Stimulated activated CD8-positive, alpha-beta memory T cell treated with anti-CD3 and anti-CD28 coated beads, Interleukin-2, amount 100 ng/mL, for 1 hour (primary cell): Measurements from ENCODE around the gene POT1.

ENCODE experiments used
- DNase-seq, 2 donors: peaks; one replicate each; pipeline ENCODE4 v3.0.0-alpha.2; 2020; ENCODE audit warnings: low read depth in 2 of 2

The POT1 gene

DNA sequence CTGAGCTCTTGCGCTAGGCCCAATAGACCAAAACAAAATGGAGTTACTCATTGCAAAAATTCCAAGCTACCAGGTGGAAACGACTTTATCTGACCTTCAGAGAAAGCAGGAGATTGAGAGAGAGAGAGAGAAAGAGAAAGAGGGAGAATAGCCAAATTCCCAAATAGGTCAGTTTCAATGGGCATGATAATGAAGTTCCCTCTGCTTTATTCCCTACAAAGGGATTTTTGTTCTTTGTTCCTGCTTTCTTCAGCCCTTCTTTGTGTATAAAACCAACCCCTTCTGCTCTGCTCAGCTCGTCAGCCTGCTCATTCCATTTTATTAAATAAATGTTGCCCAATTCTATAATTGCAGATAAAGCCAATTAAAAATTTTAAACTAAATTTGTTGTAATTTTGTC, 119.0 kb downstream of the POT1 start:
- no peak for DNase-seq

DNA sequence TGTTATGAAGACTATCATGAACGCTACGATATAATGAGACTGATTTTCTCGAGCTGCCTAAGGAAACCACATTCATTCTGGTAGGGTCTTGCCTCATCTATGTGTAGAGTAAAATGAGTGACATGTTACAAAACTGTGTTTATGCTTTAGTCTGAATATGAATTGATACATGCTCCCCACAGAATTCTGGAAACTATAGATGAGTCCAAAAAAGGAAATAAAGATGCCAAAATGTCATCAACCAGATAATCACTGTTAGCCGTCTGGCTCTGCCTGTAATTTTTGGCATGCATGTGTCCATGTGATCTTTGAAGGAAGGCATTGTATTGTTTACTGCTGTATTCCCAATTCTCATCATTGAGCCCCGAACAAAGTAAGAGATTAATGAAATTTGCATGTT, 121.4 kb downstream of the POT1 start:
- DNase-seq, result no peak

GRCh38 chr7:124801330-124801895, 128.2 kb downstream of the POT1 start:
- no peak for DNase-seq

GRCh38 chr7:124800386-124800785, 129.2 kb downstream of the POT1 start:
- no peak for DNase-seq

DNA sequence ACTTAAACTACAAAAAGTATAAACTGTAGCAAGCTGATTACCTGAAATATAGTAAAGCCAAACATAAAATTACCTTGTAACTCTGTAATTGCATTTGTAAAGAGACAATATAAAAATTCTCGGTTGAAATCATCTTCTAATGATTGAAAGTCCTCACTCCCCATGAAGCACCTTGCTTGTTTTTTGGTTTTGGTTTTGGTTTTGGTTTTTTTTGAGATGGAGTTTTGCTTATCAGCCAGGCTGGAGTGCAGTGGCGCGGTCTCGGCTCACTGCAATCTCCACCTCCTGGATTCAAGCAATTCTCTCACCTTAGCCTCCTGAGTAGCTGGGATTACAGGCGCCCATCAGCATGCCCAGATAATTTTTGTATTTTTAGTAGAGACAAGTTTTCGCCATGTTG, 130.2 kb downstream of the POT1 start:
- DNase-seq, result no peak

DNA sequence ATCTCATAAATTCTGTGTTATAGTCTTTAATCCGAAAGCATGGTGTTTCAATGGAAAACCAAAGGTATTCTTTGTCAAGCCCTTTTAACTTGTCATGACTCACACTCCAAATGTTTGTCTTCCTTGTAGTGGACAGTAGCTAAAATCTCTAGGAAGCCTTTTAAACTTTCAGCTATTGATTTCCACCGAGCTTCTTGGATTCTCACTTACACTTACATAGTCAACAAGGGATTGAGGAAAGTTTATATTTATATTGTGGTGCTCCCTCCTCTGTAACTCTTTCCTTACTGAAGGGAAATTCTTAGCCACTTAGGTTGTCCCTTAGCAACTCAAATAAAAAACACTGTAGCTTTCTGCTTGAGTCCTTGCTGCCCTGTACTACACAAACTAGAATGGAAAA, 132.9 kb downstream of the POT1 start:
- DNase-seq, result no peak

DNA sequence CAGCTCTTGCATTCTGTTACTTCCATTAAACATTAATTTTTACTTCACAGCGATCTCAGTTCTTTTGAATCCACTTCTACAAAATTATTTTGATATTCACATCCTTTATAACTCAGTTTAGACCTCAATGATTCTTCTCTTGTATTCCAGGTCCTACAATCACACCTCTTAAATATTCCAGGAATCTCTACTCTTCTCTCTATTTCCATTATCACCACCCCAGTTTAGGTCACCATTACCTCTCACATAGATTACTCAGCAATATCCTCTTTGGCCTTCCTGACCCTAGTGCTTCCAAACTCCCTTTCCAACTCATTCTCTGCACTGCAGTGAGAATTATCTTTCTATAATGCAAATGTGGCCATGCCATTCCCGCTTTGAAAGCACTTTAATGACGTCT, 136.9 kb downstream of the POT1 start:
- DNase-seq, result no peak

DNA sequence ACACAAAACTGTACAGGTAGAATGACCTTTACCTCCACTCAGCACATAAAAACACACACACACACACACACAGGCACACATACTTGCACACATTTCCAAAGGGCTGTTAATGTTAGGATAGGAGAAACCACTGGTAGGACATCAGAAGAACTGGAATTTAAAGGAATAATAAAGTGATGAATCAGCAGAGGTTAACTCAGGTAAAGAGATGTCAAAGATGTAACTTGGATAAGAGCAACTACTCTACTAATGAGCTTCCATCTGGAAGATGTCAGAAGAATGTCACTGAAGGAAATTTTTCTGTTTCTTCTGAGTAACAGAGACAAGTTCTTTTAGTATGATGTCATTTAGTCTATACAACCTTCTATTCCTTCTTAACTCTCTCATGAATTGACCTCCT, 137.6 kb downstream of the POT1 start:
- no peak for DNase-seq

DNA sequence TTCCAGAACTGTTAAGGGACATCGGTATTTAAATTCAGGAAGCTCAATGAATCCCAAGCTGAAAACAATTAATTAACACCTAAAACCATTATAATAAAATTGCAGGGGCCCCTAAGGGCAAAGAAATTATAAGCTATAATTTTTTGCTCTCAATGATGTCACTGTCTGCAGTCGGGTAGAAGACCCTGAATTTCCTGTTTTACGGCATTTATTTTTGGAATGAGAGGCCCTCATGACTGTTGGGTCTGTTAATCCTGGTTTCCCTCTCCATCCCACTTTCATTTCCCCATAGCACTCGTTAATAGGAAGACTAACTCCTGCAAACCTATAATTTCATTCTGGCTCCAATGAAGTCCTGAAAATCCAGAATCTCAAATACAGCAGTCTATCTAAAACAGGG, 138.2 kb downstream of the POT1 start:
- no peak for DNase-seq

DNA sequence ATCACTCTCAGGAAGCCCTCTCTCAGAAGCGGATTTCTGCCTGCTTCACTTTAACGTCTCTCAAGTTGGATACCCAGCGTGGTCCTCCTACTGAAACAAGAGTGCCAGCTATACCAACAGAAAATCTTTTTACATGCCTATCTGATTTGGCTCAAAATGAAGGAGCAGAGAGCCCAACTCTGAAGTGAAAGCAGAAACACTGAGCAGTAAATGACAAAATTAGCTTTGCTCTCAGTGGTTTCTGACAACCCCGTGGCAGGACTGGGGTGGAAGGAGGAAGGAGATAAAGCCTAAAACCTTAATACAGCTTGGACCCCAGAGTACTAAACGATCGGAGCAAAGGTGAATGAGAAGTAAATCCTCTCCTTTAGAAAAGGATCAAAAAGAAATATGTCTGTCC, 139.0 kb downstream of the POT1 start:
- DNase-seq, result no peak

GRCh38 chr7:124785994-124786393, 143.6 kb downstream of the POT1 start:
- DNase-seq, result no peak

DNA sequence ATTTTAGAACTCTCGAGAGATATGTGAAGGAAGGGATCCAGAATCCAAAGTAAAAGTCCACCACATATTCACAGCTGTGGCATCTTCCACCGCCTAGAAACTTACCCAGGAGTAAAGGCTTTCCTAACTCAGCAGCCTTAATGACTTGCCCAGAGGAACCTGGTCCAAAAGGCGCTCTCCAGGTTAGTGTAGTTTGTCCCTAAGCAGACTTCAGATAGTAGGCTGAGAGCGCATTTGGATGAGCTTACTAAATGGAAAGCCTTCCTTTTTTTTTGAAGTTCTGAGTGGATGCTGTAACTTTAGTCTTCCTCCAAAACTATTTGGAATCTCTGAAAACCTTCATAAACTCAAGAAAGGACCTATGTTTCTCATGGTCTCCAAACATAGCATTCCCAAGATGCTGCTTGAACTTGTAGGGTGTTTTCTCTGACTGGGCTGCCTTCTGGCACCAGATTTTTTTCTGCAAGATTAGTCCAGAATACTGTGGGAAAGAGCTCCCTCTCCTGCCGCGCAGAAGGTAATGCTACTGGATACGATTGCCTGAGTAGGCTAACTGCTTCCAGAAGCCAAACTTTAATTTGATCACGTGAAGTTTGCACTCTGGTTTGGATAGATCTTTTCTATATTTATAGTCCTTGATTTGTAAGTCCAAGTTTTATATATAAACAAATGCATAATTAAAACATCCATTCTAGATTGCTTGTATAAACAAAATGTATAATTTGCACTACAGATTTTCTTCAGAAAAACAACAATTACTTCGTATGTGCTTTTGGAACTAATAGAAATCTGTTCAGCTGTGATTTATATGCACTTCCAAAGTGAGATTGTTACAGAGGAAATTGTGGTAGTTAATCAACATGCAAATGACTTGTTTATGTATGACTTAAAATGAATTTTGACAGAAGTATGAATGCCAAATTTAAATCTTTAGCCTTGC, 144.5 kb downstream of the POT1 start:
- DNase-seq, result no peak

DNA sequence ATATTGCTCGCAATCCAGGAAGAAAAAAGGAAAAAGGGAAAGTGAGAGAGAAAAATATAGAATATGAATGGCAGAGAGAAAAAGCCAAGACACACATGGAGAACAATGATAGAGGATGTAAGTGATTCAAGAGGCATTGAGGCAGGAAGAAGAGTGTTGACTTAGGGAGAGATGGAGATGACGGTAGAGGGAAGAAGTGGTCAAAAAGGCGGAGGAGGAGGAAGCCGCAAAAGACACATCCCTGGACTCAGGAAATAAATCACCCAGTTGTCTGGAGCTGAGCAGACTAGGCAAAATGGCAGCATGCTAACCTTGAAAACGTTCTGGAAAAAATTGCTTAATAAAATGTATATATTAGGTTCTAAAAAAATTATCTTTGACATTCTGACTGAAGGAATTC, 146.4 kb downstream of the POT1 start:
- no peak for DNase-seq

- no peak for DNase-seq
Observed at GRCh38 chr7:124781907-124782734, 147.5 kb downstream of the POT1 start.

DNA sequence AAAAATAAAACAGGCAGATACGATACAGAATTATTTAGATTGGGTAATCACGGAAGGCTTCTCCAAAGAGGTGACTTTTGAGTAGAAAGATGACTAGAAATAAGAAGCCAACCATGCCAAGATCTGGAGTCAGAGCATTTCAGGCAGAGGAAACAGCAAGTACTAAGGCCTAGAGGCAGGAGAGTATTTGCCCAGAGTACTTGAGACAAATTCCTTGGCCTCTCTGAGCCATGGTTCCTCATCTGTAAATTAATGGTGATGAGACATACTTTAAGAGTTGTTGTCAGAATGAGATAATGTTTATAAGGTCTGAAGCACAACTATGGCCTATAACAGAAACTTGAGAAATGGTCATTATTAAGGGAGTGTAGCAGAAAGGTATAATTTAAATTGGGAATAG, 148.2 kb downstream of the POT1 start:
- DNase-seq, result no peak

GRCh38 chr7:124780608-124781007, 149.0 kb downstream of the POT1 start:
- no peak for DNase-seq

- DNase-seq, result no peak
Observed at GRCh38 chr7:124780056-124780455, 149.6 kb downstream of the POT1 start.

DNA sequence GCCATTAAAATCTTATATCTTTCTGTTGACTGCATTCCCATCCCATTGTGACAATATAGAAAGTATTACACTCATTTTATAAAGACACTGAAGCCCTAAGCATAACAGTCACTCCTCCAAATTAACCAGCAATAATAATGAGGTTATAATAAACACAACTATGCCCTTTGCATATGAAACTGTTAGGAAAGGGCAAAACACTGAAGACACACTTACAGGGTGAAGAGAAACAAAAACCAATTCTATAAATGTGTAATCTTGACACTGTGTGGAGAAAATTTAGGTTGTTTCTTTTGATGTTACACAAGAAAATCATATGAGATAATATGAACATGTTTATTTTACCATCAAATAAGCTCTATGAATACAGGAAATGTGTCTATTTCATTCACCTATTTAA, 150.0 kb downstream of the POT1 start:
- no peak for DNase-seq

DNA sequence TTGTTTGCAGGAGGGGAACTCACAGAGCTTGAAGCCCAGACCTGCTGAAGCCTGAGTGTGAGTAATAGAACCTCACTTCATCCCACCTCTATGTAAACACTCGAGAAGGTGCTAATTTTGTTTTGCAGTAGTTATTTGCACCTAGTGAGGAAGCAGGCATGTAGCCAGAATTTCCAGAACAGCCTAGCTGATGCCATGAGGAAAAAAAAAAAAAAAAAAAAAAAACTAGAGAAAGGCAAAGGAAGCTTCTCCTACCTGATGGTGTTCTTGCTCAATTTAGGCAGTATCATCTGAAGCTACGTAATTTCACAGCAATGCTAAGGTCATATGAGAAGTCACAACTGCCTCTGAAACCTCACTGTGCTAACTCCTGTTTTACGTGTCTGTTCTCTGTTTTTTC, 150.4 kb downstream of the POT1 start:
- no peak for DNase-seq

GRCh38 chr7:124777268-124777667, 152.4 kb downstream of the POT1 start:
- DNase-seq, result no peak

- no peak for DNase-seq
Observed at GRCh38 chr7:124776153-124776552, 153.5 kb downstream of the POT1 start.

GRCh38 chr7:124775422-124775821, 154.2 kb downstream of the POT1 start:
- no peak for DNase-seq

DNA sequence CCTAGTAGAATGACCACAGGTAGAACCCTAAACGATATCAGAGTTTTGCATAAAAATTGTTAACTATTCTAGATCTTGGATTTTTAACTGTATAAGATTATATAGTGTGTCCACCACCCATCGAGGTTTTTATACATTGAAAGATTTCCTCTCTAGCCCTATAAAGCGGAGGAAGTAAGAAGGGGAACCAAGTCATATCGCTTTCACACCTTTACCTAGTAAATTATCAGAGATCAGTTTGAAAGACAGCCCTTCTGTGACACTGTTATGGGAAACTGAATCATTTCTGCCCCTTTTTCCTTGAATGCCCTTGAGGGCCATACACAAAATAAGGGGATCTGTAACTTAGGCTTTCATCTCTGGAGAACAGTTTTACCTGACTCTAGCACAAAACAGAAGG, 155.7 kb downstream of the POT1 start:
- DNase-seq, result no peak
